GM12892 (cell line): ENCODE data around the gene PRKN.

Source experiments
- POLR2AphosphoS5 ChIP-seq: IDR thresholded peaks from 2 replicates; pipeline ENCODE4 v1.6.1; 2011; ENCODE audit warnings: low read depth, low read length, control low read depth
- TAF1 ChIP-seq: IDR thresholded peaks from 2 replicates; pipeline ENCODE4 v1.6.1; 2011; ENCODE audit warnings: low read depth, mild to moderate bottlenecking, control low read depth, low read length, borderline replicate concordance

DNA sequence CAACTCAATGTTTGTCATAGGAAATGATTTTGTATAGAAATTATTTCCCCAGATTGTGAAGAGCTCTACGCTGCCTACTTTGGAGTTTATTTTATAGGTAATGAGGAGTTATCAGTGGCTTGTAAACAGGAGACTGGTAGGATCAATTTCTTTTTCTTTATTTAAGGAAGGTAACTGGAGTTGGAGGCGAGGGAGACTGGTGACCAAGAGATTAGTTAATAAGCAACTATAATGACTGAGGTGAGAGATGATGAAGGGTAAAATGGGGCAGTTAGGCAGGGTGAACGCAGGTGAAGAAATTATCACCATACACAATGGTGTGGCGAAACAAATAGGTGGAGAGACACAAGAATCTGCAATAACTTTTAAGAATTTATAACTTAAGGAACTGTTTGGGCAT lies 100.2 kb downstream of the PRKN start:
- no peak for TF ChIP-seq POLR2AphosphoS5
- TF ChIP-seq TAF1, result no peak
